Rectal smooth muscle tissue (tissue), 1 donor: ENCODE results near the gene ROCK2.

Source experiments
- H3K27ac ChIP-seq: one replicate; pipeline ENCODE4 v1.7.0; 2013; ENCODE audit warnings: low read depth, low read length, inconsistent platforms
- H3K27me3 ChIP-seq: one replicate; pipeline ENCODE4 v1.7.0; 2013; ENCODE audit warnings: low read length; ENCODE audit not compliant: control insufficient read depth, insufficient read depth
- H3K36me3 ChIP-seq: one replicate; pipeline ENCODE4 v1.7.0; 2013; ENCODE audit warnings: low read length; ENCODE audit not compliant: control insufficient read depth, insufficient read depth
- H3K4me1 ChIP-seq: one replicate; pipeline ENCODE4 v1.7.0; 2013; ENCODE audit warnings: low read length; ENCODE audit not compliant: control insufficient read depth, insufficient read depth
- H3K4me3 ChIP-seq: one replicate; pipeline ENCODE4 v1.7.0; 2013; ENCODE audit warnings: low read length
- H3K9ac ChIP-seq: one replicate; pipeline ENCODE4 v1.7.0; 2013; ENCODE audit warnings: low read length

Gene ROCK2

GRCh38 chr2:11228692-11229091, 115.7 kb downstream of the ROCK2 start:
- H3K27me3 ChIP-seq = no peaks in the 10 kb centered on the region
- H3K36me3 ChIP-seq = no peaks in the 10 kb centered on the region
- no peaks in the 10 kb centered on the region for H3K4me1 ChIP-seq
- H3K27ac ChIP-seq = no peak overlapping the region
- H3K9ac ChIP-seq = no peak overlapping the region
- no peak overlapping the region for H3K4me3 ChIP-seq

DNA sequence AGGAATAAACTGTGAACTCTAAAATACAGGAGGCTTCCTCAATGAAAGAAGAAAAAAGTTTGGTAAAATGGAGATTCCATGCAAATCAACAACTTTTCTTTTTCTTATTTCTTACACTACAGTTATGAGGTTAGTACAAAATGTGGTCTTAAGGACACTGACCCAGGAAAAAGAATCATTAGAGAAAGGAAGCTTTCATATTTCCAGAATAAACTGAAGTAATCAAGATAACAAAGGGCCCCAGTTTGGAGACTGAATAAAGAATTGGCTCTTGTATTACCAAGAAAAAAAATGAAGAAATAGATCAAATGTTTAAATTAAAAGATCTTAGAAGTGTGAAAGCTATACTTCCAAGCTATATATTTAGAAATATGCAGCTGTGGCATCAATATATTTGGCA, 116.8 kb downstream of the ROCK2 start:
- Histone ChIP-seq H3K4me3 (no peak overlapping the region), H3K27ac (no peak overlapping the region), H3K36me3 (no peaks in the 10 kb centered on the region), H3K9ac (no peak overlapping the region), H3K4me1 (no peaks in the 10 kb centered on the region), H3K27me3 (no peaks in the 10 kb centered on the region)

- Histone ChIP-seq H3K27me3 (no peaks in the 10 kb centered on the region), H3K9ac (no peak overlapping the region), H3K27ac (no peak overlapping the region), H3K36me3 (peaks cover 2% of the 10 kb centered on the region), H3K4me1 (no peaks in the 10 kb centered on the region), H3K4me3 (no peak overlapping the region)
Observed at GRCh38 chr2:11224887-11225286, 119.5 kb downstream of the ROCK2 start.

DNA sequence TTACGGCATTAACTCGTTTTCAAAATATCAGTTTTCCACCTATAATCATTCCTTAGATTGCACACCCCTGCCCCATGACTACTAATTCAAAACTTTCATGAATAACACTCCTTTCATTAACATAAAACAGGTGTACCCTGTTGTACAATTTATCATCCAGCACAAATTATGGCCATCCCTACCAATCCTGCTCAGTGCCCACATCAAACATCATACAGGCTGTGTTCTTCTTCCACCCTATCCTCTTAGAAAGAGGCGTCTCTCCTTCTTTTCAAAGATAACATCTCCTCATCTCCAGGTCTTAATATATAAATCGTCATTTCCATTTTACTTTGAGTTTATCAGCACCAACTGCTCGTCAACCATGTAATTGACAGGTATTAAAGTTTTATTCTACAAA, 121.6 kb downstream of the ROCK2 start:
- Histone ChIP-seq H3K36me3 (peaks cover 2% of the 10 kb centered on the region), H3K27ac (no peak overlapping the region), H3K4me1 (no peaks in the 10 kb centered on the region)

GRCh38 chr2:11220445-11220844, 124.0 kb downstream of the ROCK2 start:
- no peak overlapping the region for H3K4me3 ChIP-seq
- H3K9ac ChIP-seq = no peak overlapping the region
- no peak overlapping the region for H3K27ac ChIP-seq
- H3K27me3 ChIP-seq = no peaks in the 10 kb centered on the region
- peaks cover 2% of the 10 kb centered on the region for H3K36me3 ChIP-seq
- no peaks in the 10 kb centered on the region for H3K4me1 ChIP-seq

More for the DNA sequence above, 121.6 kb downstream of the ROCK2 start:
- no peaks in the 10 kb centered on the region for H3K27me3 ChIP-seq
- H3K4me3 ChIP-seq = no peak overlapping the region
- no peak overlapping the region for H3K9ac ChIP-seq

DNA sequence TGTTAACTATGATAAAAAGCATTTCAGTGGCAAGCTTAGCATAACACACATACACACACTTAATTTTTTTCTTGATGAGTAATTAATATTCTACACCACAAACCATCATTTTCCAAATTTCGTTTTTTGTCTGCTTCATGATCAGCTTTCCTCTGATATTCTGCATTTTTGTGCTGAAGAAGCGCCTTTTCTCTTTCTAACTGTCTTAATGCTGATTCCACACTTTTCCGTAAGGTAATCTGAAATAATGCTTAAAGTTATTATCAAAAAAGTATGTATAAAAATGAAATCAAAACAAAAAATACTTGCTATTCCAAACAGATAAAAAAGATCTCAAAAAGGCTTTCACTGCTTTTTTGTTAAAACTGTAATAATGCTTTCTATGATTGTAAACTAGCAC, 129.0 kb downstream of the ROCK2 start:
- no peak overlapping the region for H3K27ac ChIP-seq
- H3K4me3 ChIP-seq = no peak overlapping the region
- H3K9ac ChIP-seq = no peak overlapping the region
- peaks cover 3% of the 10 kb centered on the region for H3K36me3 ChIP-seq
- no peaks in the 10 kb centered on the region for H3K27me3 ChIP-seq
- H3K4me1 ChIP-seq = no peaks in the 10 kb centered on the region

DNA sequence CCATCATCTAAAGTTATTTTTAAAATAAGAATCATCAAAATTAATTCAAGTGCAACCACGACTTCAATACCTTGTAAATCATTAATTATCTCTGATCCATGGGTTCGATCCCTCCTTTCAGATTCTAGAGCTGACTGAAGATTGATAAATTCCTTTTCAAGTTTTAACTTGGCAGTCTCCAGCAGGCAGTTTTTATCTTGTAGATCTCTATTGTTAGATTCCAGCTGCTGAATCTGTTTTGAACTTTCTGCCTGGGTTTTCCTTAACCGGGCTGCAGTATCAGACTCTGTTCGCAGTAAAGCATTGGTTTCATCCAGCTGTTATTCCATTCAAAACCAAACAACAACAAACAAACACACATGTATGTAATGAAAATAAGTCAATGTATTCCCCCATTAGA, 129.7 kb downstream of the ROCK2 start:
- Histone ChIP-seq H3K27me3 (no peaks in the 10 kb centered on the region), H3K4me1 (no peaks in the 10 kb centered on the region), H3K27ac (no peak overlapping the region), H3K36me3 (peaks cover 5% of the 10 kb centered on the region), H3K4me3 (no peak overlapping the region), H3K9ac (no peak overlapping the region)

DNA sequence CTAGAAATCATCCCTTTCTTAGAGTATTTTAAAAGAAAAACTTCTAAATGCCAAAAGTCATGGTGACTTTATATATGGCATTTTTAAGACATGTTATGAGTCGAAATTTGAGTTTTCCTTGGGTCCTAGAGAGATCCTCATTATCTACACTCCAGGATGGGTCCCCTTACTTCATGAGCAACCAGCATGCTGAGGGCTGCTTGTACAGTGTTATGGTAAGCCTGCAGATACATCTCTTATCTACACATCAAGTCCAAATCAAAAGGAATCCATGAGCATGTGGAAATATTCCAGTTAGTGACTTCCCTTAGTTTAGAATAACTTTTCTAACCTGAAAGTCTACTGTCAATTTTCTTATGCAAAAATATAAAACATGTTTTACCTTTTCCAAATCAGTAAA, 130.5 kb downstream of the ROCK2 start:
- Histone ChIP-seq H3K9ac (no peak overlapping the region), H3K36me3 (peaks cover 5% of the 10 kb centered on the region), H3K27me3 (no peaks in the 10 kb centered on the region), H3K27ac (no peak overlapping the region), H3K4me1 (no peaks in the 10 kb centered on the region), H3K4me3 (no peak overlapping the region)

GRCh38 chr2:11213090-11213638, 131.3 kb downstream of the ROCK2 start:
- Histone ChIP-seq H3K9ac (no peak overlapping the region), H3K4me1 (no peaks in the 10 kb centered on the region), H3K27ac (no peak overlapping the region), H3K4me3 (no peak overlapping the region), H3K36me3 (peaks cover 5% of the 10 kb centered on the region), H3K27me3 (no peaks in the 10 kb centered on the region)

DNA sequence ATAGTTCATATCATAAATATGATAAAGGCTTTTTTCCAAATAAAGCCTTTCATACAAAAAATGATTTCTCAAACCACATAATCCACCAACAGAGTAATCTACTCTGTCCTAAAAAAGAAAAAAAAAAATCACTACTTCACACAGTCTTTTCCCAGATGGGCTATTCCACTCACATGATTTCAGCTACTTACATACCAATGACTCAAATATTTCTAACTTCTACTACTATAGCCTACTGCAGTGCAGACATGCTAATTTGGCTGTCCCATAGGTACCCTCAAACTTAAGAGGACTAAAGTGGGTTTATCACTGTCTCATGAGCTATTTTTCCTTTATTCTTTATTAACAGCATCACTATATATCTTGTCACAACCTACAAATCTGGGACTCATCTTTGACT, 131.8 kb downstream of the ROCK2 start:
- no peak overlapping the region for H3K9ac ChIP-seq
- peaks cover 5% of the 10 kb centered on the region for H3K36me3 ChIP-seq
- no peaks in the 10 kb centered on the region for H3K4me1 ChIP-seq
- no peak overlapping the region for H3K27ac ChIP-seq
- H3K27me3 ChIP-seq = no peaks in the 10 kb centered on the region
- no peak overlapping the region for H3K4me3 ChIP-seq

DNA sequence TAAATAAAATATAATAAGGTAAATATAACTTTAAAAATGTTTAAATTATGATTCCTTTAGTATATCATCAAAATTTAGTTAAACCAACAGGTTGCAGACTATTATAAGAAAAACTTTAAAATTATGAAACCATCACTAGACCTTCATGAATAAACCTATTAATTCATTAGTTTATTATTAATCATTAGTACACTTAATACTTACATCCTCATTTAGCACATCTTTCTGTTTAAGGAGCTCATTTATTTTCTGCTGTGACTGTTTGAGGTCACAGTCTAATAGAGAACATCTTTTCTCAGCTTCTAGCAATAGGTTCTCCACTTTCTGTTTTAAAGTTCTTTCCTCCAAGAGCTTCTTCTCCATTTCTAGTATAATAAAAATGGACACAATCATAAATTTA, 136.4 kb downstream of the ROCK2 start:
- Histone ChIP-seq H3K27me3 (no peaks in the 10 kb centered on the region), H3K4me1 (no peaks in the 10 kb centered on the region), H3K36me3 (peaks cover 7% of the 10 kb centered on the region), H3K9ac (no peak overlapping the region), H3K4me3 (no peak overlapping the region), H3K27ac (no peak overlapping the region)

- H3K27ac ChIP-seq = no peak overlapping the region
- no peaks in the 10 kb centered on the region for H3K4me1 ChIP-seq
- no peak overlapping the region for H3K4me3 ChIP-seq
- H3K36me3 ChIP-seq = peaks cover 4% of the 10 kb centered on the region
- H3K9ac ChIP-seq = no peak overlapping the region
- no peaks in the 10 kb centered on the region for H3K27me3 ChIP-seq
Observed at GRCh38 chr2:11203480-11203879, 141.0 kb downstream of the ROCK2 start.

- Histone ChIP-seq H3K27ac (no peak overlapping the region), H3K4me3 (no peak overlapping the region), H3K9ac (no peak overlapping the region), H3K36me3 (peaks cover 2% of the 10 kb centered on the region), H3K4me1 (no peaks in the 10 kb centered on the region), H3K27me3 (no peaks in the 10 kb centered on the region)
Observed at GRCh38 chr2:11201969-11202368, 142.5 kb downstream of the ROCK2 start.
